Measurements from ENCODE around the gene ADAMTS12. TPM values are rescaled to one million over a fixed set of nuclear protein-coding genes. Genes with fewer than 3 reads are reported as not detected.

Gene ADAMTS12
- total RNA-seq, 1 experiment from 2014 or later = 0.18 TPM

GRCh38 chr5:33738967-33739366 lies 152.8 kb downstream of the ADAMTS12 start:
- Histone ChIP-seq H3K9me3 (ENCODE audit: low read length) (no peaks in the 10 kb centered on the region), H3K4me3 (ENCODE audit: low read length) (no peak overlapping the region), H3K4me2 (ENCODE audit: low read length) (peak overlapping the region; percentile 15; the same call in 1 of the 2 replicates), H3K36me3 (ENCODE audit: low read depth, low read length) (no peaks in the 10 kb centered on the region), H3K79me2 (ENCODE audit: low read length) (no peaks in the 10 kb centered on the region), H3K27me3 (ENCODE audit: low read length) (no peaks in the 10 kb centered on the region), H3K27ac (ENCODE audit: low read length) (peak overlapping the region; percentile 36), H3K9me2 (replicated peaks; ENCODE audit: low read length) (no peaks in the 10 kb centered on the region), H4K20me1 (ENCODE audit: low read length) (no peaks in the 10 kb centered on the region), H2AFZ (ENCODE audit: low read length) (no peak overlapping the region; the same call in 1 of the 2 replicates), H3K9ac (ENCODE audit: low read length) (no peak overlapping the region), H3K4me1 (ENCODE audit: insufficient read depth, low read length) (peaks cover 18% of the 10 kb centered on the region), H3F3A (ENCODE audit: low read length, unreplicated experiment) (no peaks in the 10 kb centered on the region)
- CTCF ChIA-PET = no interaction called here
- intact Hi-C loops (cut with micrococcal nuclease) = no loop called here
- TF ChIP-seq EZH2phosphoT487 (IDR thresholded peaks at IDR 0.05; ENCODE audit: borderline replicate concordance, low read length) (no peak), CTCF (conservative IDR thresholded peaks at IDR 0.05; ENCODE audit: low read depth, low read length) (no peak), EZH2 (IDR thresholded peaks at IDR 0.05; ENCODE audit: low read length, unreplicated experiment) (no peak)
- DNase-seq (peak; percentile 64), ATAC-seq (peak; percentile 51)
- POLR2A ChIA-PET (ENCODE audit: unreplicated experiment) = no interaction called here
- BruUV-seq (replicated peaks) = no TSS peak

- no peaks in the 10 kb centered on the region for H3K9me2 ChIP-seq (replicated peaks; ENCODE audit: low read length)
- BruUV-seq (replicated peaks) = no TSS peak
- H3K27me3 ChIP-seq (ENCODE audit: low read length) = no peaks in the 10 kb centered on the region
- no peak overlapping the region for H2AFZ ChIP-seq (ENCODE audit: low read length)
- no peaks in the 10 kb centered on the region for H3K36me3 ChIP-seq (ENCODE audit: low read depth, low read length)
- H3K9me3 ChIP-seq (ENCODE audit: low read length) = no peaks in the 10 kb centered on the region
- ATAC-seq (no peak), DNase-seq (no peak)
- H3K4me3 ChIP-seq (ENCODE audit: low read length) = no peak overlapping the region
- no peak for TF ChIP-seq EZH2phosphoT487 (IDR thresholded peaks at IDR 0.05; ENCODE audit: borderline replicate concordance, low read length)
- TF ChIP-seq CTCF (conservative IDR thresholded peaks at IDR 0.05; ENCODE audit: low read depth, low read length) = no peak
- TF ChIP-seq EZH2 (IDR thresholded peaks at IDR 0.05; ENCODE audit: low read length, unreplicated experiment) = no peak
- H3K4me1 ChIP-seq (ENCODE audit: insufficient read depth, low read length) = peaks cover 19% of the 10 kb centered on the region
- no peaks in the 10 kb centered on the region for H3K79me2 ChIP-seq (ENCODE audit: low read length)
- no peak overlapping the region for H3K4me2 ChIP-seq (ENCODE audit: low read length)
- CTCF ChIA-PET = no interaction called here
- intact Hi-C loops (cut with micrococcal nuclease) = no loop called here
- POLR2A ChIA-PET (ENCODE audit: unreplicated experiment) = no interaction called here
- no peak overlapping the region for H3K27ac ChIP-seq (ENCODE audit: low read length)
- H4K20me1 ChIP-seq (ENCODE audit: low read length) = no peaks in the 10 kb centered on the region
- H3F3A ChIP-seq (ENCODE audit: low read length, unreplicated experiment) = no peaks in the 10 kb centered on the region
- H3K9ac ChIP-seq (ENCODE audit: low read length) = no peak overlapping the region
Observed at GRCh38 chr5:33738097-33738496, 153.7 kb downstream of the ADAMTS12 start.

DNA sequence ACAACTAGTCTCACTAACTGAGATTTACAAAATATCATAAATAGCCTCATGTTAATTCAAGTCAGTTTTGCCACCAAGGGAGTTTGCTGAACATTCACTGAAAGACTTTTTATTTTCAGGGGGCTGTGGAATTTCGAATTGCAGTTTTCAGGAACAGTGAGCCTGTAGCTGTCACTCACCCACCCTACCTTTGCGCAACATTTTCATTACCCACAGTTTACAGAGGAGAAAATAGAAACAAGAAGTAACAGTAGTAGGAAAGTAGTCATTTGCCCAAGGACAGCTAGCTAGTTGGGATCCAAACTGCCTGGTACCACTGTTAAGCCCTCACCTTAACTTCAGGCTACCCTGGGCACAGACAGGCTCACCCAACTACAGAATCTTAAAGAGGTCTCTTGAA lies 154.1 kb downstream of the ADAMTS12 start:
- no peaks in the 10 kb centered on the region for H3K36me3 ChIP-seq (ENCODE audit: low read depth, low read length)
- H3K4me2 ChIP-seq (ENCODE audit: low read length) = no peak overlapping the region
- no peaks in the 10 kb centered on the region for H3K27me3 ChIP-seq (ENCODE audit: low read length)
- no peak overlapping the region for H3K9ac ChIP-seq (ENCODE audit: low read length)
- no peak overlapping the region for H3K4me3 ChIP-seq (ENCODE audit: low read length)
- POLR2A ChIA-PET (ENCODE audit: unreplicated experiment) = no interaction called here
- CTCF ChIA-PET = no interaction called here
- DNase-seq = no peak
- no peak overlapping the region for H2AFZ ChIP-seq (ENCODE audit: low read length)
- H3K9me3 ChIP-seq (ENCODE audit: low read length) = no peaks in the 10 kb centered on the region
- no peaks in the 10 kb centered on the region for H3K9me2 ChIP-seq (replicated peaks; ENCODE audit: low read length)
- no peak for TF ChIP-seq EZH2phosphoT487 (IDR thresholded peaks at IDR 0.05; ENCODE audit: borderline replicate concordance, low read length)
- no peak for TF ChIP-seq CTCF (conservative IDR thresholded peaks at IDR 0.05; ENCODE audit: low read depth, low read length)
- TF ChIP-seq EZH2 (IDR thresholded peaks at IDR 0.05; ENCODE audit: low read length, unreplicated experiment) = no peak
- no peak overlapping the region for H3K27ac ChIP-seq (ENCODE audit: low read length)
- H3K79me2 ChIP-seq (ENCODE audit: low read length) = no peaks in the 10 kb centered on the region
- H3F3A ChIP-seq (ENCODE audit: low read length, unreplicated experiment) = no peaks in the 10 kb centered on the region
- intact Hi-C loops (cut with micrococcal nuclease) = no loop called here
- no TSS peak for BruUV-seq (replicated peaks)
- H4K20me1 ChIP-seq (ENCODE audit: low read length) = no peaks in the 10 kb centered on the region
- ATAC-seq = no peak
- peaks cover 19% of the 10 kb centered on the region for H3K4me1 ChIP-seq (ENCODE audit: insufficient read depth, low read length)
